ENCODE measurements around the gene RBPJL. TPM values are rescaled to one million over a fixed set of nuclear protein-coding genes. Genes with fewer than 3 reads are reported as not detected.

The RBPJL gene
- total and polyA plus RNA-seq, 2 of the 8 experiments (the other 6 are each of a cell fraction or from before 2014, with no cell fraction given) = 0.67 to 1.3 TPM

GRCh38 chr20:45266977-45267376, 39.7 kb upstream of the RBPJL start (continued):
- TF ChIP-seq CHD7 (IDR thresholded peaks at IDR 0.05; ENCODE audit: insufficient replicate concordance, low read length) (no peak), SIRT6 (IDR thresholded peaks at IDR 0.05; ENCODE audit: low read length) (no peak), SAP30 (IDR thresholded peaks at IDR 0.05; ENCODE audit: insufficient read depth, insufficient replicate concordance, low read length) (no peak), POLR2A (IDR thresholded peaks at IDR 0.05; ENCODE audit: control extremely low read depth in 1 of 2, low read depth in 2 of 2, low read length in 2 of 2) (no peak), CTBP2 (IDR thresholded peaks at IDR 0.05; ENCODE audit: borderline replicate concordance, insufficient read depth, insufficient read length, low read length) (no peak), SIX5 (IDR thresholded peaks at IDR 0.05; ENCODE audit: low read depth, low read length) (no peak), BACH1 (IDR thresholded peaks at IDR 0.05; ENCODE audit: low read length) (no peak), TAF1 (IDR thresholded peaks at IDR 0.05; ENCODE audit: low read depth, low read length) (no peak), CHD2 (IDR thresholded peaks at IDR 0.05; ENCODE audit: low read length) (no peak), SIN3A (conservative IDR thresholded peaks at IDR 0.05 in 1 of 2, IDR thresholded peaks at IDR 0.05 in 1 of 2; ENCODE audit: low read depth in 1 of 2, low read length in 2 of 2) (no peak)
